Activated T-helper 17 cell treated with anti-CD3 and anti-CD28 coated beads, Interleukin-2, amount 50 U/mL, for 72 hours (primary cell): ENCODE results near the gene NSRP1. TPM values are rescaled to one million over a fixed set of nuclear protein-coding genes. Genes with fewer than 3 reads are reported as not detected.

Experiments
- ATAC-seq: fragments of 150-1000 bp; cut with Tn5 transposase; replicated peaks from 2 replicates; pipeline ENCODE4 v1.10.0; 2021; ENCODE audit warnings: mild to moderate bottlenecking, moderate library complexity
- H3K27ac Mint-ChIP-seq: one replicate; pipeline ENCODE4 v1.8.0; 2022; ENCODE audit warnings: mixed read lengths
- H3K27me3 Mint-ChIP-seq: one replicate; pipeline ENCODE4 v1.8.0; 2022; ENCODE audit warnings: mixed read lengths
- H3K36me3 Mint-ChIP-seq: one replicate; pipeline ENCODE4 v1.8.0; 2022; ENCODE audit warnings: low read depth, mild to moderate bottlenecking, mixed read lengths
- H3K4me1 Mint-ChIP-seq: one replicate; pipeline ENCODE4 v1.8.0; 2022; ENCODE audit warnings: mixed read lengths
- H3K4me3 Mint-ChIP-seq: one replicate; pipeline ENCODE4 v1.8.0; 2022; ENCODE audit warnings: mild to moderate bottlenecking, mixed read lengths
- H3K9me3 Mint-ChIP-seq: one replicate; pipeline ENCODE4 v1.8.0; 2022; ENCODE audit warnings: mixed read lengths
- total RNA-seq, 2 donors: library from RNA; stranded (reverse); gene quantifications; one replicate each; pipeline ENCODE4 v1.2.3, GENCODE V29; 2022

The NSRP1 gene
- total RNA-seq, 2 donors from 2014 or later = 29.8 to 39.5 TPM

GRCh38 chr17:30212750-30213149 is 96.1 kb downstream of the NSRP1 start:
- peak; percentile 75 for ATAC-seq
- H3K27me3 Mint-ChIP-seq = peaks cover 2% of the 10 kb centered on the region
- H3K27ac Mint-ChIP-seq = no peak overlapping the region
- H3K36me3 Mint-ChIP-seq = no peaks in the 10 kb centered on the region
- peaks cover 5% of the 10 kb centered on the region for H3K4me1 Mint-ChIP-seq
- no peaks in the 10 kb centered on the region for H3K9me3 Mint-ChIP-seq
- no peak overlapping the region for H3K4me3 Mint-ChIP-seq

- Mint-ChIP-seq H3K4me3 (no peak overlapping the region), H3K27me3 (no peaks in the 10 kb centered on the region), H3K36me3 (no peaks in the 10 kb centered on the region), H3K9me3 (no peaks in the 10 kb centered on the region), H3K4me1 (no peaks in the 10 kb centered on the region), H3K27ac (no peak overlapping the region)
- ATAC-seq = no peak
Measured at GRCh38 chr17:30217054-30217453, 100.4 kb downstream of the NSRP1 start.

DNA sequence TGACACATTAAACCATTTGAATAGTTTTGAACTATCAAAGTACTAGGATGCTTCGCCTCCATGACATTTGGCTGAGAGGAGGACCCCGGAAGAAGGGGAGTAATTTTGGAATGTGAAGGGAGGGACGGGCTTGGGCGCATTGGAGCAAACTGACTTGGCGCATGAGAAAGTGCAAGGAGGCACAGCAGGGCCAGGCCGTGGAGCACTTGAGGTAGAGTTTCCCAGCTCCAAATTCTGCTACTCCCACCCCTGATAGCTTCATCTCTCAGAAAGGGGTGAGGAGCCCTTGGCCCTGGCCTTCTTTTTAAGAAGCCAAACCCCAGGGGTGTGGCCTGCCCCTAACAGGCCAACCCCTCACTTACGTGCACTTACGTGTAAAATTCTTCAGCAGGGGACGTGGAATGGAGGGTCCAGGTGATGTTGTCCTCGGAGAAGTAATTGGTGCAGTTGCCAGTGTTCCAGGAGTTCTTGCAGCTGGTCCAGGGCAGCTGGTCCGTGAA is 101.2 kb downstream of the NSRP1 start:
- Mint-ChIP-seq H3K27me3 (no peaks in the 10 kb centered on the region), H3K4me3 (no peak overlapping the region), H3K9me3 (no peaks in the 10 kb centered on the region), H3K36me3 (no peaks in the 10 kb centered on the region), H3K4me1 (no peaks in the 10 kb centered on the region), H3K27ac (no peak overlapping the region)
- ATAC-seq = no peak

DNA sequence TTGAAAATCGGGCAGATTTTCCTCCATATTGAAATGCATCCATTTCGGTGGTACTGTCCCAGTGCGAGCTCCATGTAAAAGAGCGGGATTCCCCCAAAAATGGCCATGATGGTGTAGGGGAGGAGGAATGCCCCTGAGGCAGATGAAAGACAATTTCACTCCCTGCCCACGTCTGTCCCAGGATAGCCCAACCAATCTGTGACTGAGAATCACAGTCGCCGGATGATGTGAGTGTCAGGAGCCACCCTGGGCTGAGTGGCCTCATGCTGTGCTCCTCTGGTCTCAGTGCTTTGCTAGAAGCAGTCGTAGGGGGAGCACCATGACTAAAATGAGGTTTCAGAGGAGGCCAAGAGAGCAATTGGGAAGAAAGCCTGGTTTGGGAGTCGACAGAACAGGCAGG is 102.2 kb downstream of the NSRP1 start:
- Mint-ChIP-seq H3K27ac (no peak overlapping the region), H3K4me3 (no peak overlapping the region), H3K9me3 (no peaks in the 10 kb centered on the region), H3K27me3 (no peaks in the 10 kb centered on the region), H3K36me3 (no peaks in the 10 kb centered on the region), H3K4me1 (no peaks in the 10 kb centered on the region)
- ATAC-seq = peak; percentile 46

- Mint-ChIP-seq H3K27me3 (no peaks in the 10 kb centered on the region), H3K4me3 (no peak overlapping the region), H3K9me3 (no peaks in the 10 kb centered on the region), H3K36me3 (no peaks in the 10 kb centered on the region), H3K4me1 (no peaks in the 10 kb centered on the region), H3K27ac (no peak overlapping the region)
- ATAC-seq = no peak
Measured at GRCh38 chr17:30219315-30219714, 102.7 kb downstream of the NSRP1 start.

DNA sequence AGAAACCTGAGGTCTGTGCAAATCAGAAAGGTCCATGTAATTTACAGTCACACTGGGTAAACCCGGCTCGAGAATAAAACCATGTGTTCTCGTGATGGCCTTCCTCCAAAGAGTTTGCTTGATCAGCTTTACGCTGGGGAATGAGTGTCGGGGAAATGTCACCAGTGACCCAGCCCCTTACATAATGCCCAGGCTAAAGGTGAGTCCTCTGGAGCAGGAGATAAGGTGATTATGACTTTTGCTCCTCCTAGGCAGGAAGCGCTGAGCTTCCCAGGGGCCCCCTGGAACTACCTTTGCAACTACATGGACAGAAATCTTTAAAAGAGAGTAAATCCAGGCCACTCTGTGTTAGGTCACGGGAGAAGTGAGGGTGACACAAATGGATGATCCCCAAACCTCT is 103.2 kb downstream of the NSRP1 start:
- no peaks in the 10 kb centered on the region for H3K9me3 Mint-ChIP-seq
- no peaks in the 10 kb centered on the region for H3K4me1 Mint-ChIP-seq
- no peak overlapping the region for H3K27ac Mint-ChIP-seq
- H3K4me3 Mint-ChIP-seq = no peak overlapping the region
- no peaks in the 10 kb centered on the region for H3K36me3 Mint-ChIP-seq
- H3K27me3 Mint-ChIP-seq = peaks cover 3% of the 10 kb centered on the region
- no peak for ATAC-seq

DNA sequence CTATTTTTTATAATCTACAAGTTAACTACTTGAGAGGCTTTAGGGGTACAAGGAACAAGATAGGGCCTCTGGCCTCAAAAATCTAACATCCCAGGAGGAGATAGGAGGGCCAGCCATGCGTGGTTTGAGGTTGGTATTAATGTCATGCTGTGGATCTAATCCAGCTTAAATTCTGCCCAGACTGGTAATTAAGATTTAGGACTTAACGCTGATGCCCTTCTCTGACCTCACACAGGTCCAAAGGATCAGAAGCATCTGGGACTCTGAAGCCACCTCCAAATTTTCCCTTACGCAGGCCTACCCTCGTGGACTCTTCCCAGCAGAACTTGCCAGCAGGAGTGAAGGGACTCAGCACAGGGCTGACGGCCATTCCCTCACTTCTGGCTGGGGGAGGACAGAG is 103.8 kb downstream of the NSRP1 start:
- peaks cover 3% of the 10 kb centered on the region for H3K27me3 Mint-ChIP-seq
- H3K4me3 Mint-ChIP-seq = no peak overlapping the region
- H3K27ac Mint-ChIP-seq = no peak overlapping the region
- ATAC-seq = no peak
- H3K9me3 Mint-ChIP-seq = no peaks in the 10 kb centered on the region
- no peaks in the 10 kb centered on the region for H3K4me1 Mint-ChIP-seq
- H3K36me3 Mint-ChIP-seq = no peaks in the 10 kb centered on the region

GRCh38 chr17:30221346-30221745 is 104.7 kb downstream of the NSRP1 start:
- no peak overlapping the region for H3K27ac Mint-ChIP-seq
- ATAC-seq = no peak
- H3K27me3 Mint-ChIP-seq = peaks cover 9% of the 10 kb centered on the region
- H3K4me1 Mint-ChIP-seq = no peaks in the 10 kb centered on the region
- H3K4me3 Mint-ChIP-seq = no peak overlapping the region
- no peaks in the 10 kb centered on the region for H3K9me3 Mint-ChIP-seq
- H3K36me3 Mint-ChIP-seq = no peaks in the 10 kb centered on the region

DNA sequence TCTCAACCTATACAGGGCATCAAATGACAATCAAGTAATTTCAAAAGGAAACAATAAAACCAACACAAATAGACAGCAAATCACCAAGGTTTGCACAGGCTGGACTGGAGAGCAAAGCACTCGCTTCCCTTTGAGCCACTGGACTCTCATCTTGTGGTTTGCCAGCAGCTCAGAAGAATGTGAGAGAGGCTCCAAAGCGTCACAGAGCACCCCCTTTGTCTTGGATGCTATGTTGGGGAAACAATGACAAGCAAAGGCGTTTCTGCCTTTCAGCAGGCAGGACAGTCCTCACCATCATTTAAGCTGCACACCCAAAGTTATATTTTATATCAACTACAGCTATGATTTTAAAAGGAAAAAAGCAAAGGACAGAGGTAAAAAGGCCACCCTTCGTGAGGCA is 105.6 kb downstream of the NSRP1 start:
- ATAC-seq = no peak
- no peaks in the 10 kb centered on the region for H3K36me3 Mint-ChIP-seq
- peaks cover 9% of the 10 kb centered on the region for H3K27me3 Mint-ChIP-seq
- no peaks in the 10 kb centered on the region for H3K4me1 Mint-ChIP-seq
- H3K9me3 Mint-ChIP-seq = no peaks in the 10 kb centered on the region
- H3K27ac Mint-ChIP-seq = no peak overlapping the region
- H3K4me3 Mint-ChIP-seq = no peak overlapping the region

- Mint-ChIP-seq H3K27me3 (peaks cover 9% of the 10 kb centered on the region), H3K27ac (no peak overlapping the region), H3K9me3 (no peaks in the 10 kb centered on the region), H3K4me1 (no peaks in the 10 kb centered on the region), H3K36me3 (no peaks in the 10 kb centered on the region), H3K4me3 (no peak overlapping the region)
- ATAC-seq = no peak
Measured at GRCh38 chr17:30222721-30223175, 106.1 kb downstream of the NSRP1 start.

- no peak overlapping the region for H3K27ac Mint-ChIP-seq
- no peak overlapping the region for H3K4me3 Mint-ChIP-seq
- H3K27me3 Mint-ChIP-seq = peaks cover 14% of the 10 kb centered on the region
- ATAC-seq = no peak
- no peaks in the 10 kb centered on the region for H3K4me1 Mint-ChIP-seq
- H3K36me3 Mint-ChIP-seq = no peaks in the 10 kb centered on the region
- no peaks in the 10 kb centered on the region for H3K9me3 Mint-ChIP-seq
Measured at GRCh38 chr17:30224419-30224960, 107.9 kb downstream of the NSRP1 start.

- ATAC-seq = no peak
- Mint-ChIP-seq H3K9me3 (no peaks in the 10 kb centered on the region), H3K4me3 (no peak overlapping the region), H3K27ac (no peak overlapping the region), H3K27me3 (peaks cover 14% of the 10 kb centered on the region), H3K36me3 (no peaks in the 10 kb centered on the region), H3K4me1 (no peaks in the 10 kb centered on the region)
Measured at GRCh38 chr17:30225112-30225511, 108.5 kb downstream of the NSRP1 start.

GRCh38 chr17:30225919-30226553 is 109.4 kb downstream of the NSRP1 start:
- Mint-ChIP-seq H3K4me1 (no peaks in the 10 kb centered on the region), H3K27me3 (peaks cover 17% of the 10 kb centered on the region), H3K9me3 (no peaks in the 10 kb centered on the region), H3K27ac (no peak overlapping the region), H3K4me3 (no peak overlapping the region), H3K36me3 (no peaks in the 10 kb centered on the region)
- no peak for ATAC-seq

DNA sequence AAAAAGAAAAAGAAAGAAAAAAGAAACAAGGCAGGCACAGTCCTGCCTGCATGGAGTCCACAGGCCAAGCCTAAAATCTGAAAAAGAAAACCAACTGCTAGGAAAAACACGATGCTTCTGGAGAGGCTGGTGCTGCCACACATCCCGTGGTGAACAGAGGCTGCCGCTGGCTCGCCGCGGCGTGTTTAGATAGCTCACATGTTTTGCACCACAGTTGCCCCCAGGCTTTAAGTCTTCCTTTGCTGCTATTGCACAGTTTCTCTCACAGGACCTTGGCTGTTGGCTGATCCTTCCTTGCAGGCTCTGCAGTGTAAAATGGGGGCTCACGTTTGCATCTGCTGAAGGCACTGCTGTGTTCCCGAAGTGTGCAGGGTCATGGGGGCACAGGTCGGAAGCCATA is 110.3 kb downstream of the NSRP1 start:
- ATAC-seq = no peak
- H3K9me3 Mint-ChIP-seq = no peaks in the 10 kb centered on the region
- H3K36me3 Mint-ChIP-seq = no peaks in the 10 kb centered on the region
- no peak overlapping the region for H3K4me3 Mint-ChIP-seq
- peaks cover 20% of the 10 kb centered on the region for H3K27me3 Mint-ChIP-seq
- H3K27ac Mint-ChIP-seq = no peak overlapping the region
- no peaks in the 10 kb centered on the region for H3K4me1 Mint-ChIP-seq

GRCh38 chr17:30228011-30228410 is 111.4 kb downstream of the NSRP1 start:
- no peak overlapping the region for H3K4me3 Mint-ChIP-seq
- no peaks in the 10 kb centered on the region for H3K9me3 Mint-ChIP-seq
- ATAC-seq = no peak
- peaks cover 26% of the 10 kb centered on the region for H3K27me3 Mint-ChIP-seq
- H3K36me3 Mint-ChIP-seq = no peaks in the 10 kb centered on the region
- no peak overlapping the region for H3K27ac Mint-ChIP-seq
- no peaks in the 10 kb centered on the region for H3K4me1 Mint-ChIP-seq
